WTC11 (cell line): Measurements from ENCODE around the gene UNCX.

Experiments used
- CREM ChIP-seq: sonication (generic); formaldehyde crosslinking; IDR thresholded peaks from 2 replicates; pipeline ENCODE4 v1.8.1; 2022; ENCODE audit warnings: mild to moderate bottlenecking, missing genetic modification reagents, moderate library complexity
- GABPB1 ChIP-seq: sonication (generic); formaldehyde crosslinking; IDR thresholded peaks from 2 replicates; pipeline ENCODE4 v1.8.1; 2023; ENCODE audit warnings: mild to moderate bottlenecking, missing genetic modification reagents

DNA sequence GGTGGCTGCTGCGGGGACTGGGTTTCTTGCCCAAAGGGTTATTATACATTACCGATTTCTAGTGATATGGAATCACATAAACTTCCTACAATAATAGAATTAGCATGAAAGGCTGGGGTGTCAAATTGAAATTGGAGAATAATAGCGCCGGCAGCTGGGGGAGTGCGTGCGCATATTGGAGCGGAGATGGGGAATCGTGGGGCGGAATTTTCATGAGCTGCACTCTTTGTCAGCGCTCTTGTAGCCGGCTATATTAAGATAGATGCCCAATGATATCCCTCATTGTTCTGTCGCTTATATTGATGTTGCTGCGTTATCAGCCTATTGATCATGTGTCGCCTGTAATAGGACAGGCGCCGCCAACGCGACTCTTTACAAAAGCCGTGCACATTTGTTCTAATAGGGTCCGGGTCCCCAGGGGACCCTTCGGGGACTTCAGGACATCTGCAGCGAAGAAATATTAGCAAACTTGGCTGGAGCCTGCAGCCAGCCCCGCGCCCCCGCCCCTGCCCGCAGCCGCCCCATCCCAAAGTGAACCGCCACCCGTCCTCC lies 5.1 kb downstream of the UNCX start:
- no peak for TF ChIP-seq GABPB1 (CRISPR knock-in tag)
- TF ChIP-seq CREM (CRISPR knock-in tag): no peak
